Measurements from ENCODE around the gene EFCAB5. TPM values are rescaled to one million over a fixed set of nuclear protein-coding genes. Genes with fewer than 3 reads are reported as not detected.
"Not testable (repeated sequence)": the region's sequence is repeated elsewhere in the genome, so short reads cannot be mapped to it uniquely, and the experiment has no call there.

Gene EFCAB5
- total RNA-seq, 1 experiment from 2014 or later = 0.96 TPM

DNA sequence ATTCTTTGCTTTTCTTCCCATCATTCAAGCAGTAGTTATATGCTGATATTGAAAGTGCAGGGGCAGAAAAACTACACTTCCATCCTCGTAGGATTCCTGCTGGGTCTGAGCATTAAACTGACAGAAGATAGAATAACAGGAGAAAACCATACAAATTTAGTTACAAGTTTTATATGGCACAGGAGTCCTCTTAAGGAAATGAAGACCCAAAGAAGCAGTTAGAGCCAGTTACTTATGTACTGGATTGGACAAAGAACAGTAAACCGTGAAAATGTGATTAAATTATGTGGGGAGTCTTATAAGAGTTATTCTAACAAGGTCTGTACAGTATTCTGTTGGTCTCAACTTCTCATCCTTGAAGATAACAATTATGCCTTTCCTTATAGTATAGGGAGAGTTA, 93.9 kb downstream of the EFCAB5 start:
- Mint-ChIP-seq H3K4me1 (ENCODE audit: insufficient read depth, unreplicated experiment) (peaks cover 11% of the 10 kb centered on the region), H3K27me3 (ENCODE audit: insufficient read depth, unreplicated experiment) (no peaks in the 10 kb centered on the region), H3K9me3 (ENCODE audit: unreplicated experiment) (peaks cover under 1% of the 10 kb centered on the region), H3K27ac (ENCODE audit: low read depth, unreplicated experiment) (no peak overlapping the region), H3K36me3 (ENCODE audit: insufficient read depth, unreplicated experiment) (peaks cover 6% of the 10 kb centered on the region), H3K4me3 (ENCODE audit: unreplicated experiment) (no peak overlapping the region)
- CTCF ChIA-PET = no interaction called here
- POLR2A ChIA-PET = no interaction called here
- DNase-seq (ENCODE audit: unreplicated experiment) = no peak
- intact Hi-C loops (cut with micrococcal nuclease) = no loop called here
- BruUV-seq (replicated peaks) = no TSS peak
- TF ChIP-seq, protein P1, sequence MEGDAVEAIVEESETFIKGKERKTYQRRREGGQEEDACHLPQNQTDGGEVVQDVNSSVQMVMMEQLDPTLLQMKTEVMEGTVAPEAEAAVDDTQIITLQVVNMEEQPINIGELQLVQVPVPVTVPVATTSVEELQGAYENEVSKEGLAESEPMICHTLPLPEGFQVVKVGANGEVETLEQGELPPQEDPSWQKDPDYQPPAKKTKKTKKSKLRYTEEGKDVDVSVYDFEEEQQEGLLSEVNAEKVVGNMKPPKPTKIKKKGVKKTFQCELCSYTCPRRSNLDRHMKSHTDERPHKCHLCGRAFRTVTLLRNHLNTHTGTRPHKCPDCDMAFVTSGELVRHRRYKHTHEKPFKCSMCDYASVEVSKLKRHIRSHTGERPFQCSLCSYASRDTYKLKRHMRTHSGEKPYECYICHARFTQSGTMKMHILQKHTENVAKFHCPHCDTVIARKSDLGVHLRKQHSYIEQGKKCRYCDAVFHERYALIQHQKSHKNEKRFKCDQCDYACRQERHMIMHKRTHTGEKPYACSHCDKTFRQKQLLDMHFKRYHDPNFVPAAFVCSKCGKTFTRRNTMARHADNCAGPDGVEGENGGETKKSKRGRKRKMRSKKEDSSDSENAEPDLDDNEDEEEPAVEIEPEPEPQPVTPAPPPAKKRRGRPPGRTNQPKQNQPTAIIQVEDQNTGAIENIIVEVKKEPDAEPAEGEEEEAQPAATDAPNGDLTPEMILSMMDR (IDR thresholded peaks at IDR 0.05; ENCODE audit: unreplicated experiment) = no peak

DNA sequence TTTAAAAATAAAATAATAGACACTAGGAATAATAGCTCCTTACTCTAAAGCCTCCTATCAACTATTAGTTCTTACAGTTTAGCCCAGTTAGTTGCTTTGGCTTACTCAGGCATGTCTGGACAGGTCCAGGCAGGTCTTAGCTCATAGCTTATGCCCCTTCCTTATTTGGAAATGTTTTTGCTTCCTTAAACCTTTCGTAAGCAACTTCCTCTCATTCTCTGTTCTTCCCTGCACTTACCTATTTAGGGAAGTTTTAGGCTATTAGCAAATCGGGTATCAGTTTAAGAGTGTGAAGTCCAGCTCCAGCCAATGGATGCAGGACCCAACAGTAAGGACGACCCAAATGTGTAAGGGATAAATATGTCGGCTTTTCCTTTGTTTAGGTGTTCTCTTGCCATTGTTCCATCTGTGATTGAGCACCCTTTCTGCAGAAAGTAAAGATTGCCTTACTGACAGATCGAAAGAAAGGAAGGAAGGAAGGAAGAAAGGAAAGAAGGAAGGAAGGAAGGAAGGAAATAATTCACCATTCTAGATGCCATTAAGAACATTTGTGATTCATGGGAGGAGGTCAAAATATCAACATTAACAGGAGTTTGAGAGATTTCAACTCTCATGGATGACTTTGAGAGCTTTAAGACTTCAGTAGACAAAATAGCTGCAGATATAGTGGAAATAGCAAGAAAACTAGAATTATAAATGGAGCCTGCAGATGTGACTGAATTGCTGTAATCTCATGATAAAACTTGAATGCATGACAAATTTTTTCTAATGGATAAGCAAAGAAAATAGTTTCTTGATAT, 99.5 kb downstream of the EFCAB5 start:
- peaks cover 20% of the 10 kb centered on the region for H3K4me1 Mint-ChIP-seq (ENCODE audit: insufficient read depth, unreplicated experiment)
- H3K27ac Mint-ChIP-seq (ENCODE audit: low read depth, unreplicated experiment) = peak overlapping the region; percentile 97
- POLR2A ChIA-PET = interaction anchor here (0.9 to 1.4 kb wide), 4 partner anchors 14 to 746 kb away, joined by 3 to 5 read pairs (median 4); no protein-coding TSS in a partner anchor
- intact Hi-C loops (cut with micrococcal nuclease); BruUV-seq (replicated peaks); H3K27me3 Mint-ChIP-seq (ENCODE audit: insufficient read depth, unreplicated experiment); H3K36me3 Mint-ChIP-seq (ENCODE audit: insufficient read depth, unreplicated experiment); H3K4me3 Mint-ChIP-seq (ENCODE audit: unreplicated experiment): not testable (repeated sequence)
- CTCF ChIA-PET = interaction anchor here (0.7 to 2.2 kb wide), 5 partner anchors 10 to 102 kb away, joined by 3 to 6 read pairs (median 4); no protein-coding TSS in a partner anchor
- H3K9me3 Mint-ChIP-seq (ENCODE audit: unreplicated experiment) = peaks cover 13% of the 10 kb centered on the region
- DNase-seq (ENCODE audit: unreplicated experiment) = peak; percentile 79

DNA sequence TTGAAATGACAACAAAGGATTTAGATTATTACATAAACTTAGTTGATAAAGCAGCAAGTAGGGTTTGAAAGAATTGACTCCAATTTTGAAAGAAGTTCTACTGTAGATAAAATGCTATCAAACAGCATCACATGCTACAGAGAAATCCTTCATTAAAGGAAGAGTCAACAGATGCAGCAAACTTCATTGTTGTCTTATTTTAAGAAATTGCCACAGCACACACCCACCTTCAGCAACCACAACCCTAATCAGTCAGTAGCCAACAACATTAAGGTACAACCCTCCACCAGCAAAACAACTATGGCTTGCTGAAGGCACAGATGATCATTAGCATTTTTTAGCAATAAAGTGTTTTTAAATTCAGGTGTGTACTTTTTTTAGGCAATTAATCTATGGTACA, 100.1 kb downstream of the EFCAB5 start:
- peaks cover 6% of the 10 kb centered on the region for H3K36me3 Mint-ChIP-seq (ENCODE audit: insufficient read depth, unreplicated experiment)
- H3K27me3 Mint-ChIP-seq (ENCODE audit: insufficient read depth, unreplicated experiment) = no peaks in the 10 kb centered on the region
- POLR2A ChIA-PET = interaction anchor here (1.4 kb wide), 1 partner anchor 110 kb away, joined by 5 read pairs; no protein-coding TSS in a partner anchor
- H3K4me3 Mint-ChIP-seq (ENCODE audit: unreplicated experiment) = no peak overlapping the region
- H3K27ac Mint-ChIP-seq (ENCODE audit: low read depth, unreplicated experiment) = peak overlapping the region; percentile 97
- CTCF ChIA-PET = interaction anchor here (0.7 to 2.2 kb wide), 4 partner anchors 20 to 101 kb away, joined by 3 to 6 read pairs (median 4); no protein-coding TSS in a partner anchor
- TF ChIP-seq, protein P1 (IDR thresholded peaks at IDR 0.05; ENCODE audit: unreplicated experiment) = no peak
- H3K9me3 Mint-ChIP-seq (ENCODE audit: unreplicated experiment) = peaks cover 13% of the 10 kb centered on the region
- no peak for DNase-seq (ENCODE audit: unreplicated experiment)
- H3K4me1 Mint-ChIP-seq (ENCODE audit: insufficient read depth, unreplicated experiment) = peaks cover 20% of the 10 kb centered on the region
- no TSS peak for BruUV-seq (replicated peaks)
- intact Hi-C loops (cut with micrococcal nuclease) = no loop called here

GRCh38 chr17:30062372-30062771, 120.9 kb downstream of the EFCAB5 start:
- H3K4me3 Mint-ChIP-seq (ENCODE audit: unreplicated experiment) = no peak overlapping the region
- no peaks in the 10 kb centered on the region for H3K36me3 Mint-ChIP-seq (ENCODE audit: insufficient read depth, unreplicated experiment)
- no TSS peak for BruUV-seq (replicated peaks)
- no peak for DNase-seq (ENCODE audit: unreplicated experiment)
- ChIA-PET CTCF (interaction anchor here (1.5 to 2.7 kb wide), 2 partner anchors 31 to 131 kb away, joined by 4 to 10 read pairs; no protein-coding TSS in a partner anchor), POLR2A (no interaction called here)
- no peaks in the 10 kb centered on the region for H3K4me1 Mint-ChIP-seq (ENCODE audit: insufficient read depth, unreplicated experiment)
- H3K27ac Mint-ChIP-seq (ENCODE audit: low read depth, unreplicated experiment) = no peak overlapping the region
- peaks cover 53% of the 10 kb centered on the region for H3K27me3 Mint-ChIP-seq (ENCODE audit: insufficient read depth, unreplicated experiment)
- intact Hi-C loops (cut with micrococcal nuclease) = no loop called here
- TF ChIP-seq, protein P1 (IDR thresholded peaks at IDR 0.05; ENCODE audit: unreplicated experiment) = no peak
- H3K9me3 Mint-ChIP-seq (ENCODE audit: unreplicated experiment) = peaks cover 18% of the 10 kb centered on the region

Data from MCF 10A (cell line).